ENCODE measurements around the gene SLC41A2. TPM values are rescaled to one million over a fixed set of nuclear protein-coding genes. Genes with fewer than 3 reads are reported as not detected.

Gene SLC41A2
- total and polyA plus RNA-seq, 10 donors, result 1.1 to 21.1 (median 12.1) TPM

- WGBS, 5 donors, result 67 to 86% (median 76%) methylated on average over 4 of the region's 4 CpGs
- TF ChIP-seq POLR2A (IDR thresholded peaks at IDR 0.05) (no peak), POLR2AphosphoS5 (IDR thresholded peaks at IDR 0.05) (no peak), CTCF (IDR thresholded peaks at IDR 0.05 in 8 of 11, conservative IDR thresholded peaks at IDR 0.05 in 3 of 11) (no peak)
- Histone ChIP-seq H3K9me3 (no peaks in the 10 kb centered on the region), H3K36me3 (no peaks in the 10 kb centered on the region), H3K27me3 (replicated peaks in 1 of 7) (no peaks in the 10 kb centered on the region), H3K4me3 (no peak overlapping the region), H3K4me1 (peaks cover 0 to 18% (median 0%) of the 10 kb centered on the region in 6 donors), H3K27ac (no peak overlapping the region)
- intact Hi-C loops (cut with DNase I; ENCODE audit: low total_unique reads), result no loop called here
- DNase-seq, result no peak
These were observed 17.7 kb upstream of the SLC41A2 start for GRCh38 chr12:104975587-104976343.

- H3K4me3 ChIP-seq, result no peak overlapping the region
- H3K27me3 ChIP-seq (replicated peaks in 1 of 7), result no peaks in the 10 kb centered on the region
- intact Hi-C loops (cut with DNase I; ENCODE audit: low total_unique reads), result no loop called here
- no peak for DNase-seq
- no peaks in the 10 kb centered on the region for H3K9me3 ChIP-seq
- TF ChIP-seq CTCF (IDR thresholded peaks at IDR 0.05 in 8 of 11, conservative IDR thresholded peaks at IDR 0.05 in 3 of 11) (no peak), POLR2A (IDR thresholded peaks at IDR 0.05) (no peak), POLR2AphosphoS5 (IDR thresholded peaks at IDR 0.05) (peak in 1 of 3 donors; percentile 77)
- peak overlapping the region in 5 of 8 donors; percentile 6 to 74 (median 57) for H3K27ac ChIP-seq
- 56 to 74% (median 66%) methylated on average over 7 of the region's 7 CpGs for WGBS, 5 donors
- no peaks in the 10 kb centered on the region for H3K36me3 ChIP-seq
- peaks cover 0 to 18% (median 0%) of the 10 kb centered on the region in 6 donors for H3K4me1 ChIP-seq
These were observed 16.7 kb upstream of the SLC41A2 start for GRCh38 chr12:104974626-104975290.

DNA sequence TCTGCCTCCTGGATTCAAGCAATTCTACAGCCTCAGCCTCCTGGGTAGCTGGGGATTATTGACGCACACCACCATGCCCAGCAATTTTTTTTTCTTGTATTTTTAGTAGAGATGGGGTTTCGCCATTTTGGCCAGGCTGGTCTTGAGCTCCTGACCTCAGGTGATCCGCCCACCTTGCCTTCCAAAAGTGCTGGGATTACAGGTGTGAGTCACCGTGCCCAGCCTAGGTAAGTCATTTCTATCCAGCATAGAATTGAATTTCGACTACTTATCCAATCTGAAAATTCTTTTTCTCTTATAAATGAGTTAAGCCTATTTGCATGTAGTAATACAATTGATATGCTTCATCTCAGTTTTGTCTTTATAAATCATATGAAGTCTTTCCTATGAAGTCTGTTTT, 15.2 kb upstream of the SLC41A2 start:
- Histone ChIP-seq H3K36me3 (no peaks in the 10 kb centered on the region), H3K9me3 (no peaks in the 10 kb centered on the region), H3K27me3 (replicated peaks in 1 of 7) (no peaks in the 10 kb centered on the region), H3K4me3 (no peak overlapping the region), H3K4me1 (peaks cover 0 to 18% (median 0%) of the 10 kb centered on the region in 6 donors), H3K27ac (no peak overlapping the region)
- no peak for DNase-seq
- 91 to 97% (median 92%) methylated on average over 5 of the region's 5 CpGs for WGBS, 5 donors
- TF ChIP-seq POLR2A (IDR thresholded peaks at IDR 0.05), result no peak
- TF ChIP-seq CTCF (IDR thresholded peaks at IDR 0.05 in 8 of 11, conservative IDR thresholded peaks at IDR 0.05 in 3 of 11), result no peak
- TF ChIP-seq POLR2AphosphoS5 (IDR thresholded peaks at IDR 0.05), result no peak
- intact Hi-C loops (cut with DNase I; ENCODE audit: low total_unique reads), result no loop called here

DNA sequence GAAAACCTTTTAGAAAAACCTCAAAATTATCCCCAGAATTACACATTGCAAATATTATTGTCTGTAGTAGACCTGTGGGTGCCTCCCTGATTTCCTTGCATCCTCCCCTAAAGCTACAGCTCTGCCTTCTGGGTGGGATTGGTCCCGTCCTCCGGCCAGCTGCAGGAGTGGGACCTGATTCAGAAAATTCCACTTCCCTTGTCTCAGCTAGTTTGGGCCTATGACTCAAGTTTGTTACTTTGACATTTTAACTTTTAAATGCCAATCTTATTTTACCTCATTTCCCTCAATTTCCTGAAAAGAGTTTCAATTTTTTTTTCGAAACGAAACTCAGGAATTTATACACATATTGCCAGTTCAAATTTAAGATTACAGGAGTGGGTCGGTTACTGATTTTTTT, 13.2 kb upstream of the SLC41A2 start:
- TF ChIP-seq POLR2AphosphoS5 (IDR thresholded peaks at IDR 0.05), result no peak
- no peak for TF ChIP-seq CTCF (IDR thresholded peaks at IDR 0.05 in 8 of 11, conservative IDR thresholded peaks at IDR 0.05 in 3 of 11)
- no peak for TF ChIP-seq POLR2A (IDR thresholded peaks at IDR 0.05)
- no peak for DNase-seq
- H3K4me1 ChIP-seq, result peaks cover 0 to 22% (median 1%) of the 10 kb centered on the region in 6 donors
- H3K36me3 ChIP-seq, result no peaks in the 10 kb centered on the region
- no peaks in the 10 kb centered on the region for H3K9me3 ChIP-seq
- H3K27ac ChIP-seq, result no peak overlapping the region
- intact Hi-C loops (cut with DNase I; ENCODE audit: low total_unique reads), result no loop called here
- 76 to 87% (median 83%) methylated on average over 5 of the region's 5 CpGs for WGBS, 5 donors
- no peaks in the 10 kb centered on the region for H3K27me3 ChIP-seq (replicated peaks in 1 of 7)
- no peak overlapping the region for H3K4me3 ChIP-seq

All from spleen (tissue), 11 donors.